K562 (cell line): ENCODE results near the gene TRPM2.

ENCODE experiments used
- EGR1 ChIP-seq: fragments of 450-650 bp; conservative IDR thresholded peaks from 2 replicates; pipeline ENCODE4 v1.6.1; 2017; ENCODE audit warnings: mild to moderate bottlenecking
- EZH2 ChIP-seq: IDR thresholded peaks from 2 replicates; pipeline ENCODE4 v1.6.1; 2012; ENCODE audit warnings: low read depth, mild to moderate bottlenecking, inconsistent platforms, low read length, borderline replicate concordance
- POLR2A ChIP-seq: fragments of 450-650 bp; conservative IDR thresholded peaks from 2 replicates; pipeline ENCODE4 v1.6.1; 2016
- SIRT6 ChIP-seq: IDR thresholded peaks from one replicate; pipeline ENCODE4 v1.6.1; 2012; ENCODE audit warnings: low read depth, mild to moderate bottlenecking, control low read depth, inconsistent platforms, low read length, moderate library complexity
- SLC30A9 ChIP-seq: fragments of 250-450 bp; sonication (Bioruptor Pico); IDR thresholded peaks from 2 replicates; pipeline ENCODE4 v1.8.0; 2022; ENCODE audit warnings: mild to moderate bottlenecking, moderate library complexity
- TEAD1 ChIP-seq, 2 experiments: fragments of 450-650 bp in 1 of 2; sonication (generic) in 1 of 2; formaldehyde crosslinking; IDR thresholded peaks; 2 replicates each; pipeline versions ENCODE4 v1.4.0 to v1.8.0; 2020 to 2022; ENCODE audit warnings: mild to moderate bottlenecking in 2 of 2, missing genetic modification reagents in 1 of 2
- ZNF274 ChIP-seq: IDR thresholded peaks from 2 replicates; pipeline ENCODE4 v1.6.1; 2011; ENCODE audit warnings: low read depth, mild to moderate bottlenecking, low read length, moderate library complexity, borderline replicate concordance
- TF ChIP-seq, protein P1 (sequence below), 3 experiments: IDR thresholded peaks in 2 of 3; conservative IDR thresholded peaks in 1 of 3; 2 replicates each; pipeline ENCODE4 v1.5.1; 2011 to 2012; ENCODE audit warnings: low read length in 3 of 3, mild to moderate bottlenecking in 3 of 3, control low read depth in 2 of 3, improper control_type of control experiment in 1 of 3, inconsistent platforms in 1 of 3, low read depth in 1 of 3, mixed read lengths in 1 of 3, moderate library complexity in 1 of 3; ENCODE audit not compliant: insufficient read depth in 2 of 3

DNA sequence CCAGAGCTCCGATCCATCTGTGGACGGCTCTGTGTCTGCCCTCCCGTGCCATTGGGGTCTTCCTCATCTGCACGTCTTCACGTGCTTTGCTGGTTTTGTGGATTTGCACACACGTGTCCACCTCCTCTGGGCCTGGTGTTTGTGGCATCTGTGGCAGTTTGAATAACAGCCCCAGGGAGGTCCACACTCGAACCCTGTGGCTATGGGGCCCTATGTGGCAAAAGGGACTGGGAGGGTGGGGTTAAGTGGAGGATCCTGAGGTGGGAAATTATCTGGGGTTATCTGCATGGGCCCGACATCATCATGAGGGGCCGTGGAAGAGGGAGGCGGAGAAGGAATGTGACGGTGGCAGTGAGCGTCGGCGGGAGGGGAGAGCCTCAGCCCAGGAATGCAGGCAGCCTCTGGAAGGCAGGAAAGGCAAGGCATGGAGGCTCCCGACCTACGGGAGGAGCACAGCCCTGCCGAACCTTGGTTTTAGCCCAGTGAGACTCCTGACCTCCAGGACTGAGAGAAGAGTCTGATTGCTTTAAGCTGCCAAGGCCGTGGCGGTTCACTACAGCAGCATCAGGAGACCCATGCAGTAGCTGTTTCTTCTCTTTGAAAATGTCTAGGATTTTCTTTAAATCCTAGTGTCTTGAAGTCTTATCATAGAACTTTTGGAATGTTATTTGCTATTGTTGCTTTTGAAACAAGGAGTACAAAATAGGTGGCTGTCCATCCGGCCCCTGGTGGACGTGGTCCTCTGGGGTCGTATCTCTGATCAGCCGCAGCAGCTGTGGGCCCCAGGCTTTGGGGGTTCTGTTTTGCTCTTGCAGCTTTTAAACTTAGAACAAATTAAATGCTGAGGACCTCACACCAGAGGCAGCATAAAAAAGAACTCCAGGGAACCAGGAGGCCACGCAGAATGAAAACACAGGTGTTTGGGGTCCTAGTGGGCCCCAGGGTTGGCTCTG lies 61.9 kb downstream of the TRPM2 start:
- TF ChIP-seq, protein P1, sequence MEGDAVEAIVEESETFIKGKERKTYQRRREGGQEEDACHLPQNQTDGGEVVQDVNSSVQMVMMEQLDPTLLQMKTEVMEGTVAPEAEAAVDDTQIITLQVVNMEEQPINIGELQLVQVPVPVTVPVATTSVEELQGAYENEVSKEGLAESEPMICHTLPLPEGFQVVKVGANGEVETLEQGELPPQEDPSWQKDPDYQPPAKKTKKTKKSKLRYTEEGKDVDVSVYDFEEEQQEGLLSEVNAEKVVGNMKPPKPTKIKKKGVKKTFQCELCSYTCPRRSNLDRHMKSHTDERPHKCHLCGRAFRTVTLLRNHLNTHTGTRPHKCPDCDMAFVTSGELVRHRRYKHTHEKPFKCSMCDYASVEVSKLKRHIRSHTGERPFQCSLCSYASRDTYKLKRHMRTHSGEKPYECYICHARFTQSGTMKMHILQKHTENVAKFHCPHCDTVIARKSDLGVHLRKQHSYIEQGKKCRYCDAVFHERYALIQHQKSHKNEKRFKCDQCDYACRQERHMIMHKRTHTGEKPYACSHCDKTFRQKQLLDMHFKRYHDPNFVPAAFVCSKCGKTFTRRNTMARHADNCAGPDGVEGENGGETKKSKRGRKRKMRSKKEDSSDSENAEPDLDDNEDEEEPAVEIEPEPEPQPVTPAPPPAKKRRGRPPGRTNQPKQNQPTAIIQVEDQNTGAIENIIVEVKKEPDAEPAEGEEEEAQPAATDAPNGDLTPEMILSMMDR (IDR thresholded peaks at IDR 0.05 in 2 of 3, conservative IDR thresholded peaks at IDR 0.05 in 1 of 3; ENCODE audit: insufficient read depth in 2 of 3, low read depth in 1 of 3, low read length in 3 of 3), result no peak
- TF ChIP-seq SIRT6, result no peak
- no peak for TF ChIP-seq TEAD1 (CRISPR knock-in tag; IDR thresholded peaks at IDR 0.05)
- TF ChIP-seq ZNF274, result no peak
- no peak for TF ChIP-seq POLR2A
- TF ChIP-seq SLC30A9 (CRISPR knock-in tag), result no peak
- no peak for TF ChIP-seq EGR1
- no peak for TF ChIP-seq EZH2
